HG03280 (cell line): ENCODE measurements around the gene CDC42BPG.

Source experiments
- ATAC-seq: cut with Tn5 transposase; IDR thresholded peaks from one replicate; pipeline ENCODE4 v1.9.1; 2021; ENCODE audit warnings: mild to moderate bottlenecking, moderate library complexity; ENCODE audit not compliant: unreplicated experiment

The CDC42BPG gene

GRCh38 chr11:64867748-64868462 lies 23.5 kb upstream of the CDC42BPG start:
- no peak for ATAC-seq

- no peak for ATAC-seq
Measured at GRCh38 chr11:64866173-64866491, 21.7 kb upstream of the CDC42BPG start.

GRCh38 chr11:64865286-64866172 lies 21.1 kb upstream of the CDC42BPG start:
- ATAC-seq, result no peak

- no peak for ATAC-seq
Measured at GRCh38 chr11:64864473-64865285, 20.2 kb upstream of the CDC42BPG start.

- no peak for ATAC-seq
Measured at GRCh38 chr11:64864135-64864472, 19.7 kb upstream of the CDC42BPG start.

- ATAC-seq, result no peak
Measured at GRCh38 chr11:64863391-64864060, 19.1 kb upstream of the CDC42BPG start.

- ATAC-seq, result no peak
Measured at GRCh38 chr11:64862987-64863390, 18.5 kb upstream of the CDC42BPG start.

GRCh38 chr11:64861227-64861975 lies 16.9 kb upstream of the CDC42BPG start:
- ATAC-seq, result no peak

GRCh38 chr11:64859542-64860414 lies 15.3 kb upstream of the CDC42BPG start:
- ATAC-seq, result peak; percentile 70

- ATAC-seq, result no peak
Measured at GRCh38 chr11:64858467-64859263, 14.2 kb upstream of the CDC42BPG start.

- no peak for ATAC-seq
Measured at GRCh38 chr11:64857485-64857884, 13.0 kb upstream of the CDC42BPG start.

GRCh38 chr11:64856382-64857227 lies 12.2 kb upstream of the CDC42BPG start:
- no peak for ATAC-seq

GRCh38 chr11:64855596-64856304 lies 11.3 kb upstream of the CDC42BPG start:
- ATAC-seq, result no peak

GRCh38 chr11:64854534-64855502 lies 10.4 kb upstream of the CDC42BPG start:
- ATAC-seq, result no peak

- ATAC-seq, result no peak
Measured at GRCh38 chr11:64854157-64854533, 9.7 kb upstream of the CDC42BPG start.

- no peak for ATAC-seq
Measured at GRCh38 chr11:64853709-64854108, 9.3 kb upstream of the CDC42BPG start.
